Measurements from ENCODE around the gene RPP38. TPM values are rescaled to one million over a fixed set of nuclear protein-coding genes. Genes with fewer than 3 reads are reported as not detected.

RPP38 gene
- total RNA-seq, 1 experiment from 2014 or later: 40.7 TPM

- Mint-ChIP-seq H3K9me3 (ENCODE audit: unreplicated experiment) (no peaks in the 10 kb centered on the region), H3K4me3 (ENCODE audit: unreplicated experiment) (no peak overlapping the region), H3K36me3 (ENCODE audit: insufficient read depth, unreplicated experiment) (peaks cover 32% of the 10 kb centered on the region), H3K27ac (ENCODE audit: unreplicated experiment) (no peak overlapping the region), H3K4me1 (ENCODE audit: low read depth, unreplicated experiment) (no peaks in the 10 kb centered on the region), H3K27me3 (ENCODE audit: insufficient read depth, unreplicated experiment) (no peaks in the 10 kb centered on the region)
- Histone ChIP-seq H3K4me3 (ENCODE audit: low read depth, low read length) (no peak overlapping the region), H3K4me1 (no peaks in the 10 kb centered on the region), H3K36me3 (ENCODE audit: control insufficient read depth, insufficient read depth, low read length) (peaks cover 2% of the 10 kb centered on the region; the same call in 1 of the 2 replicates), H3K27me3 (replicated peaks; ENCODE audit: control insufficient read depth, insufficient read depth, low read length) (no peaks in the 10 kb centered on the region), H3K9me3 (no peaks in the 10 kb centered on the region)
- ChIA-PET CTCF (no interaction called here), POLR2A (no interaction called here)
- BruUV-seq (replicated peaks): no TSS peak
- no peak for TF ChIP-seq CTCF (IDR thresholded peaks at IDR 0.05; ENCODE audit: insufficient read depth in 1 of 2, low read depth in 1 of 2, low read length in 1 of 2, severe bottlenecking in 1 of 2, unreplicated experiment in 1 of 2)
- intact Hi-C loops (cut with micrococcal nuclease; ENCODE audit: unreplicated experiment): no loop called here
- no peak for DNase-seq
Observed at GRCh38 chr10:15124908-15125307, 27.8 kb downstream of the RPP38 start.

- no peaks in the 10 kb centered on the region for H3K27me3 Mint-ChIP-seq (ENCODE audit: insufficient read depth, unreplicated experiment)
- no peak overlapping the region for H3K27ac Mint-ChIP-seq (ENCODE audit: unreplicated experiment)
- intact Hi-C loops (cut with micrococcal nuclease; ENCODE audit: unreplicated experiment): no loop called here
- H3K4me3 Mint-ChIP-seq (ENCODE audit: unreplicated experiment): no peak overlapping the region
- Histone ChIP-seq H3K4me1 (no peaks in the 10 kb centered on the region), H3K36me3 (ENCODE audit: control insufficient read depth, insufficient read depth, low read length) (peaks cover 2% of the 10 kb centered on the region; the same call in 1 of the 2 replicates), H3K27me3 (replicated peaks; ENCODE audit: control insufficient read depth, insufficient read depth, low read length) (no peaks in the 10 kb centered on the region), H3K4me3 (ENCODE audit: low read depth, low read length) (no peak overlapping the region), H3K9me3 (no peaks in the 10 kb centered on the region)
- no TSS peak for BruUV-seq (replicated peaks)
- H3K36me3 Mint-ChIP-seq (ENCODE audit: insufficient read depth, unreplicated experiment): peaks cover 52% of the 10 kb centered on the region
- ChIA-PET CTCF (no interaction called here), POLR2A (interaction anchor here (0.7 kb wide), 1 partner anchor 21 kb away, joined by 4 read pairs; no protein-coding TSS in a partner anchor)
- no peaks in the 10 kb centered on the region for H3K9me3 Mint-ChIP-seq (ENCODE audit: unreplicated experiment)
- TF ChIP-seq CTCF (IDR thresholded peaks at IDR 0.05; ENCODE audit: insufficient read depth in 1 of 2, low read depth in 1 of 2, low read length in 1 of 2, severe bottlenecking in 1 of 2, unreplicated experiment in 1 of 2): no peak
- no peaks in the 10 kb centered on the region for H3K4me1 Mint-ChIP-seq (ENCODE audit: low read depth, unreplicated experiment)
- DNase-seq: no peak
Observed at GRCh38 chr10:15131330-15131729, 34.2 kb downstream of the RPP38 start.

- no peak for TF ChIP-seq CTCF (IDR thresholded peaks at IDR 0.05; ENCODE audit: insufficient read depth in 1 of 2, low read depth in 1 of 2, low read length in 1 of 2, severe bottlenecking in 1 of 2, unreplicated experiment in 1 of 2)
- CTCF ChIA-PET: interaction anchor here (0.7 kb wide), 1 partner anchor 8 kb away, joined by 4 read pairs; no protein-coding TSS in a partner anchor
- H3K27ac Mint-ChIP-seq (ENCODE audit: unreplicated experiment): no peak overlapping the region
- H3K4me3 ChIP-seq (ENCODE audit: low read depth, low read length): no peak overlapping the region
- H3K4me1 Mint-ChIP-seq (ENCODE audit: low read depth, unreplicated experiment): peaks cover 4% of the 10 kb centered on the region
- H3K36me3 ChIP-seq (ENCODE audit: control insufficient read depth, insufficient read depth, low read length): peaks cover 2% of the 10 kb centered on the region; the same call in 1 of the 2 replicates
- H3K4me1 ChIP-seq: peaks cover 5% of the 10 kb centered on the region
- no peak overlapping the region for H3K4me3 Mint-ChIP-seq (ENCODE audit: unreplicated experiment)
- POLR2A ChIA-PET: no interaction called here
- DNase-seq: no peak
- H3K9me3 ChIP-seq: no peaks in the 10 kb centered on the region
- intact Hi-C loops (cut with micrococcal nuclease; ENCODE audit: unreplicated experiment): no loop called here
- no peaks in the 10 kb centered on the region for H3K27me3 ChIP-seq (replicated peaks; ENCODE audit: control insufficient read depth, insufficient read depth, low read length)
- H3K36me3 Mint-ChIP-seq (ENCODE audit: insufficient read depth, unreplicated experiment): peaks cover 23% of the 10 kb centered on the region
- H3K9me3 Mint-ChIP-seq (ENCODE audit: unreplicated experiment): no peaks in the 10 kb centered on the region
- no peaks in the 10 kb centered on the region for H3K27me3 Mint-ChIP-seq (ENCODE audit: insufficient read depth, unreplicated experiment)
- no TSS peak for BruUV-seq (replicated peaks)
Observed at GRCh38 chr10:15136129-15137035, 39.2 kb downstream of the RPP38 start.
